Ectodermal cell (in vitro differentiated cells): ENCODE data around the gene BRD2.

Experiments used
- H3K27ac ChIP-seq: 2 replicates; pipeline ENCODE4 v1.7.0; 2013; ENCODE audit warnings: mild to moderate bottlenecking, low read depth, low read length; ENCODE audit not compliant: insufficient read depth, poor library complexity, severe bottlenecking
- H3K27me3 ChIP-seq: 2 replicates; pipeline ENCODE4 v1.7.0; 2013; ENCODE audit warnings: mild to moderate bottlenecking, low read length; ENCODE audit not compliant: insufficient read depth, control insufficient read depth, poor library complexity, severe bottlenecking
- H3K36me3 ChIP-seq: one replicate; pipeline ENCODE4 v1.7.0; 2013; ENCODE audit warnings: low read length; ENCODE audit not compliant: control insufficient read depth, insufficient read depth
- H3K4me1 ChIP-seq: one replicate; pipeline ENCODE4 v1.7.0; 2013; ENCODE audit warnings: low read length; ENCODE audit not compliant: control insufficient read depth, insufficient read depth
- H3K4me3 ChIP-seq: 2 replicates; pipeline ENCODE4 v1.7.0; 2013; ENCODE audit warnings: low read depth, low read length, control low read depth; ENCODE audit not compliant: insufficient read depth
- H3K9me3 ChIP-seq: 2 replicates; pipeline ENCODE4 v1.7.0; 2013; ENCODE audit warnings: mild to moderate bottlenecking, low read length, moderate library complexity; ENCODE audit not compliant: control insufficient read depth
- WGBS, 2 experiments: methylation state at CpG; one replicate each; pipeline ENCODE4 v1.1.7; 2013; ENCODE audit warnings: missing lambda C conversion rate in 2 of 2; 5-methylcytosine and 5-hydroxymethylcytosine counted together

BRD2 gene

DNA sequence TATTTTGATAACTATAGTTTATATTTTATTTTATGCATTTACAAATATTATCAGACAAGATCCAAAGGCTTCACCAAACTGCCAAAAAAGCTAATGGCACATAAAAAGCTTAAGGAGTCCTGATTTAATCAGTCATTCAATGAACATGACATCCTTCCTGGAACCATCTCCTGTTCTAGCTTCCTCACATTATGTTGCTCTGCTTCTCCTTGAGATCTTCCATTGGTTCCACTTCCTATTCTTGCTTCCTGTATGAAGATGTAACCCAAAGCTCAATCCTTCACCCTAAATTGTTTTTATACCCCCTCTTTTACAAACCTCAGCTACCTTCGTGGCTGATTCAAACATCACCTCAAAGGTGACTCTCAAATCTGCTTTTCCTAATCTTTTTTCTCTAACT, 4.5 kb upstream of the BRD2 start:
- WGBS, 2 experiments: 89 to 95% methylated on average over 1 of the region's 1 CpG

DNA sequence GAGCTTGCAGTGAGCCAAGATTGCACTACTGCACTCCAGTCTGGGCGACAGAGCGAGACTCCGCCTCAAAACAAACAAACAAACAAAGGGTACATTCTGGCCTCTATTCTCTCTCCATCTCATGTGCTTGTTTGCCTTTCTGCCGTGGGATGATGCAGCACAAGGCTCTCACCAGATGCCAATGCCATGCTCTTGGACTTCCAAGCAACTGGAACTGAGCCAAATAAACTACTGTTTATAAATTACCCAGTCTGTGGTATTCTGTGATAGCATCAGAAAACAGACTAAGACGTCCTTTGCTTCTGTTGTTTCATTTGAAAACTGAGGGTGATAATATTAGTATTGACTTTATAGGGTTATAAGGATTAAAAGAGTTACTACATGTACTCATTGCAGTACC, 3.6 kb upstream of the BRD2 start:
- no peaks in the 10 kb centered on the region for H3K36me3 ChIP-seq
- no peaks in the 10 kb centered on the region for H3K9me3 ChIP-seq
- H3K27me3 ChIP-seq: no peaks in the 10 kb centered on the region
- peaks cover 9% of the 10 kb centered on the region for H3K4me1 ChIP-seq
- 86 to 89% methylated on average over 5 of the region's 5 CpGs for WGBS, 2 experiments
- H3K4me3 ChIP-seq: no peak overlapping the region
- H3K27ac ChIP-seq: no peak overlapping the region

More for the DNA sequence above, 4.5 kb upstream of the BRD2 start:
- no peak overlapping the region for H3K4me3 ChIP-seq
- no peak overlapping the region for H3K27ac ChIP-seq
- H3K36me3 ChIP-seq: no peaks in the 10 kb centered on the region
- H3K27me3 ChIP-seq: no peaks in the 10 kb centered on the region
- no peaks in the 10 kb centered on the region for H3K9me3 ChIP-seq
- peaks cover 9% of the 10 kb centered on the region for H3K4me1 ChIP-seq

DNA sequence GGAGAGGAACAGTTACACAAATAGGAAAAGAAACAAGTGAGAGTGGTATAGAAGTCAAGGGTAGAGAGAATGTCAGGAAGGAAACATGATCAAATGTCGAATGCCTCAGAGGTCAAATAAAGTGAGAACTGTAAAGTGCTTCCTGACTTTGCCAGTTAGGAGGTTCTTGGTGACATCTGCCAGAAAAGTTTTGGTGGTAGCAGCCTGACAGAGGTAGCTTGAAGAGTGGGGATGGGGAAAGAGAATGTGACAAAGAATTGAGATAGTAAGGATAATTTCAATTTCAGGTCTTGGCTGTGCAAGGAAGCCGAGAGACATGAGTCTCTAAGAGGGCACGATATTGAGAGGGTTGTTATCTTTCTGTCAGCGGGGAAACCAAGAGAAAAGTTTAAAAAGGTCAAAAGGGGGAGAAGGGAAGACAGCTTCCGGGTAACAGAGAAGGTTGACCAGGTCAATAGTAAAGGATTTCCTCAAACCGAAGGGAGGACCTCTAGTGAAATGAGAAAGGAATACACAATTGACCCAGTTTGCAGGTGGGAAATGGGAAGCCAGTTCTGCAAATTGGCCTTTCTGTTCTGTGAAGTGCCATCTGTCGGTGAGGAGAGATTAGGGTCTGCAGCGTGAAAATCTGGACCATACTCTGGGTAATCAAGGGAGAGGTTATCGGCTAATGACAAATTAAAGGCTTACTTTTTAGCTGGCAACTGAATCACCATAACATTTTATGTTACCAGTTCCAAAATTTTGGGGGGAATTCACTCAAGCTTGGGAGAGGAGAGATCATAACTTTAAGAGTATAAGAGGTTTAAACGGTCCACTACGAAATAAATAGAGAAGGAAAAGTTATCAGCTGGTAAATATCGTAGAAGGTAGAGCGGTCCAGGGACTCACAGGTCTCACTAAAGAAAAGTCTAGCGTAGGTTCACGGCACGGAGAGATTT, 973 bp upstream of the BRD2 start:
- H3K27ac ChIP-seq: peak overlapping the region; percentile 99
- no peaks in the 10 kb centered on the region for H3K27me3 ChIP-seq
- no peaks in the 10 kb centered on the region for H3K9me3 ChIP-seq
- WGBS, 2 experiments: 12% methylated on average over 16 of the region's 16 CpGs
- no peaks in the 10 kb centered on the region for H3K36me3 ChIP-seq
- H3K4me3 ChIP-seq: peak overlapping the region; percentile 72
- peaks cover 9% of the 10 kb centered on the region for H3K4me1 ChIP-seq

DNA sequence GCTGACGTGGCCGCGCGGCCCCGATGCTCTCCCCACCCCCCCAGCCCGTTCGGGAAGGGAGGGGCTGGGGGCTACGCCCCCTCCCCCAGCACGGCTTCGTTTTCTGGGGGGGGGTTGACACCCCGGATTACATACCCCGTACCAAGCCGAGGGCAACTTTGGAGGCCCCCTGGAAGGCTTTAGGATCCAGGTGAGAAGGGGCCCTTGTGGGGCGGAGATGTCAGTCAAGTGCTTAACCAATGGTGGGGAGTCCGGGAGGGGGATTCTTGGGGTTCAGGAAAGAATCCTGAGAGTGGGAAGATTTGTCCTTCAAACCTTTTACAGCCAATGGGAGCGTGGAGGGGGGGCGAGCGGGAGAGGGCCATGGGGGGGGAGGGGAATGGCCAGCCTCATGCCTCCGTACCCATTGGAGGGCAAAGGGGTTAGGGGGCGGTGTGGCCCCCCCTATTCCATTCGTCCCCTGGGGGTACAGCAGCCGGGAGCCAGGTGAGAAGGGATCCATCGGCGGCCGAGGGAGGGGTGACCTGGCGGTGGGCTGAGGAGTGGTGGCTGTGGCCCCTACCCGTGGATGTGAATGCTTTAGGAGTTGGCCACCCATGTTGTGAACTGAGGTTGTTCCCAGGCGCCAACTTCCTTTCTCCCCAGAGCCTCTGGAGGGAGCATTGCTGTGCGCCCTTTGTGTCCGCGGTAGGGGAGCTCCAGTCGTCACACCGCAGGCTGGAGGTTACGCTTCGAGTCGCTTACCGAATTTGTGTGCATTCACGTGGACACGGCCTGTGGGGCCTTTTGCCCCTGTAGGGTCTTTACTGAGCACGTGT, 682 bp downstream of the BRD2 start:
- no peaks in the 10 kb centered on the region for H3K9me3 ChIP-seq
- WGBS, 2 experiments: 0 to 1% methylated on average over 40 of the region's 40 CpGs
- peaks cover 9% of the 10 kb centered on the region for H3K4me1 ChIP-seq

DNA sequence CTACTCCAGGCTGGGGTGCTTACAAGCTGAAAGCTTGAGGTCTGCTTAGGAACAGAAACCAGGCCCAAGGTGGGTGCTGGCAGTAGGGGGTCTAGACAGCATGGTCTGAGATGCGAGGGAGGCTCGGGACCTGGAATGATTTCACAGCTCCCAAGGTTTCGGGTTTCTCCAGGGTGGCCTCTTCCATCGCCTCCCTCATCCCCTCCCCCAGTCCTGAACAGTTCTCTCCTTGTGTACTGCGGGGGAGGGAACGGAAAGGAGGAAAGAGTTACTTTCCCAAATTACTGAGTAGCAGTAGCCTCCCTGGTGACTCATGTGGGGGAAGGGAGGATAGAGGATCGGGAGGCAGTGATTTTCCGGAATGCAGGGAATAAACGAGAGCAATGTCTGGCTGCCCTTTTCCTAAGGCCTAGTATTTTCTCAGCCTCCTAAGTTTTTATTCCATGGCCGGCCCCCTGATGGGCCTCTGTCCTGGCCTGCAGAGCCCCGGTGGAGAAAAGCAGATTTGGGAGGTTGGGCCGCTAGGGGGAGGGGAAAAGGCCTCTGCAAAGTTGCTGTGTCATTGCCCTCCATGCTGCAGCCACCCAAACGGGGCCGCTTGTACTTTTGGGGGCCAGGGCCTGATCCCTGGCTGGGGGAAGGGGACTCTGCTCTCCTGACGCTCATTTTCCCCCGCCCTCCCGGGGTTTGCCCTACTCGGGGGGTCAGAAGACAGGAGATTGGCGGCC, 1.5 kb downstream of the BRD2 start:
- Histone ChIP-seq H3K27ac (peak overlapping the region; percentile 99), H3K4me1 (peaks cover 9% of the 10 kb centered on the region), H3K9me3 (no peaks in the 10 kb centered on the region), H3K36me3 (peaks cover 10% of the 10 kb centered on the region), H3K27me3 (no peaks in the 10 kb centered on the region), H3K4me3 (peak overlapping the region; percentile 72)
- WGBS, 2 experiments: 0% methylated on average over 19 of the region's 19 CpGs

More for the DNA sequence above, 682 bp downstream of the BRD2 start:
- Histone ChIP-seq H3K36me3 (peaks cover 6% of the 10 kb centered on the region), H3K27me3 (no peaks in the 10 kb centered on the region), H3K4me3 (peak overlapping the region; percentile 72), H3K27ac (peak overlapping the region; percentile 99)

DNA sequence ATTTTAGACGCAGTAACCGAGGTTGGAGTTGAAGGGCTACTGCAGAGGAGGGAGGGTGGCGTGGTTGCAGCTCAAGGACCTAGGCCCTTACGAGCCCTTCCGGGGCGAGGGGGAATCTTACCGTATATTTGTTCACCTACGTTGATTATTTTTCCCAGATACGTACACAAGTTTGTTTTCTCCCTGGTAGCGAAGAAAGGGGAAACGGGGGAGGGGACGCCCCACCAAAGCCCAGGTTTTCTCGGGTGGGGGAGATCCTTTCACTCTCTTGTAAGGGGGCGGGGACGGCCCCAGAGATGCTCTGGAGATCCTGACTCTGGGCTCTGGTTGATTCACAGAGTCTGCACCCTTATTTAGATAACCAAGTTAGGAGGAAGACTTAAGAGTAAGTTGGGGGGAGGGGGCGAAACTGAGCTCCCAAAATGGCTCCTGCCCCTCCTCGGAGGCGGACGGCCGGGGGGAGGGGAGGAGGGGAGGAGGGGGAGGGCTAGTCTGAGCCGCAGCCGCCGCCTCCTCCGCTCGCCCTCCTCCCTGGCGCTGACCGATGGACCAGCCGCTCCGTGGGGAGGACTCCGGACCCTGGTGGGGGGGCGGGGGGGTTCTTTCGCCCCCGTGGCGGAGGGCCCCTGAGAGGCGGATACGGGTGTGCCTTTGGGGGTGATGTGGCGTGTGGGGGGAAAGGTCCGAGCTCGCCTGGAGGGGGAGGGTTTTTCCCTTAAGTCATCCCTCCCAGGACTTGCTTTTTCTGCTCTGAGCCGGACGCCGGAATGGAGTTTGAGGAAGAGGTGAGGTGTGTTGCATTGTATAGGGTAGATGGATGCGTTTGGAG, 2.2 kb downstream of the BRD2 start:
- WGBS, 2 experiments: 0 to 1% methylated on average over 42 to 43 of the region's 43 CpGs
- Histone ChIP-seq H3K27ac (peak overlapping the region; percentile 99), H3K4me1 (peaks cover 13% of the 10 kb centered on the region), H3K36me3 (peaks cover 18% of the 10 kb centered on the region), H3K4me3 (peak overlapping the region; percentile 72), H3K27me3 (no peaks in the 10 kb centered on the region), H3K9me3 (no peaks in the 10 kb centered on the region)

DNA sequence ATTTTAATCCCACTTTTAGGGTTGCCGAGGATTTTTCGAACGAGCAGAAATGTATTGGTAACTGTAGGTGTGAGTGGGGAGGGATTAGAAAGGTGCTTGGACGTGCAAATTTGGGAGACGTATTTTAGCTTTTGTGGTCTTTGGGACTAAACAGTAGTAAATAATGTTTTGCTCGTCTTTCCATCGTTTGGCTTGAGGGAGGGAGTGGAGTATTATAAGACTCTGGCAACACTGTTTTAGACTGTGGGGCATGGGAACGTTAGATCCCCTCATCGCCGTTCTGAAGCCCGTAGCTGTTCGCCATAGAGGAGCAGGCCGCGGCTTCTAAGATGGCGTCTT, 2.8 kb downstream of the BRD2 start:
- Histone ChIP-seq H3K4me3 (peak overlapping the region; percentile 72), H3K27me3 (no peaks in the 10 kb centered on the region), H3K36me3 (peaks cover 24% of the 10 kb centered on the region), H3K9me3 (no peaks in the 10 kb centered on the region), H3K4me1 (peaks cover 16% of the 10 kb centered on the region), H3K27ac (peak overlapping the region; percentile 99)
- 0 to 1% methylated on average over 15 of the region's 15 CpGs for WGBS, 2 experiments

DNA sequence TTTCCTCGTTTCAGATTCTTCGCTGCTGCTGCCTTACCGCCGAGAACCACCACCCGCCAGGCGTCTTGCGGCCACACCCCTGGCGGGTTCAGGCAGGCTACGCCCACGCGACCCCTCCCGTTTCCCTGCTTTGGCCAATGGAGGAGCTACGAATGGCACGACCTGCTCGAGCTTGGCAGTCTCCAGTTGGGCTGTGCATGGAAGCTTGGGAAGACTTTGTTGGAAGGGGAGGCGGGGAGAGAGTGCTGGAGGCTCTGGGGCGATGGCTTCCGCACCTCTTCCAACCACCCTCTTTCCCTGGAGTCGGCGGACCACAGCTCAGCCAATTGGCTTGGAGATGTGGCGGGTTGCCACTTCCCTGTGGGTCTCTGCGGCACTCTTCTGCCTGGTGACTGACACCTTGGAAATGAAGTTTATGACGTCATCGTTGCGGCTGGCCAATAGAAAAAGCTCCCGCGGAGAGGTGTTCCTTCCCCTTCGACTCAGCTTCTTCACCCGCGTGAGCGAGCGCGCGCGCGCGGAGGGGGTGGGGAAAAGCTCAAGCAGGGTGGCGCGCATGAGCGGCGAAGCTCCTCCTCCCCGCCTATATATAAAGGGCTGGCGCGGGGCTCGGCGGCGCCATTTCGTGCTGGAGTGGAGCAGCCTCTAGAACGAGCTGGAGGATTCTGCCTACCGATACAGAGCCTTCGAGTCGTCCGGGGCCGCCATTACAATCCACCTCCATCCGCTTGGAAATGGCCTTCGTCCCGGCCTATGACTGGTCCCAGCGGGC, 3.4 kb downstream of the BRD2 start:
- WGBS, 2 experiments: 0 to 1% methylated on average over 58 of the region's 58 CpGs
- H3K9me3 ChIP-seq: no peaks in the 10 kb centered on the region
- peaks cover 13% of the 10 kb centered on the region for H3K4me1 ChIP-seq
- H3K4me3 ChIP-seq: peak overlapping the region; percentile 95
- no peaks in the 10 kb centered on the region for H3K27me3 ChIP-seq
- peak overlapping the region; percentile 99 for H3K27ac ChIP-seq
- peaks cover 30% of the 10 kb centered on the region for H3K36me3 ChIP-seq
